Neuron (in vitro differentiated cells): ENCODE measurements around the gene ESRRG.

ENCODE experiments used
- H2AFZ ChIP-seq: one replicate; pipeline ENCODE4 v1.6.1; 2013; ENCODE audit warnings: low read depth, mild to moderate bottlenecking, inconsistent platforms, low read length, moderate library complexity
- H3K27me3 ChIP-seq: one replicate; pipeline ENCODE4 v1.6.1; 2013; ENCODE audit warnings: low read length; ENCODE audit not compliant: insufficient read depth
- H3K36me3 ChIP-seq: one replicate; pipeline ENCODE4 v1.6.1; 2013; ENCODE audit warnings: low read length; ENCODE audit not compliant: insufficient read depth
- H3K4me1 ChIP-seq: one replicate; pipeline ENCODE4 v1.6.1; 2013; ENCODE audit warnings: low read length; ENCODE audit not compliant: insufficient read depth
- H3K4me3 ChIP-seq: 2 replicates; pipeline ENCODE4 v1.5.1; 2013; ENCODE audit warnings: mild to moderate bottlenecking, low read length, moderate library complexity
- H3K9me3 ChIP-seq: one replicate; pipeline ENCODE4 v1.6.1; 2013; ENCODE audit warnings: low read length

The ESRRG gene

GRCh38 chr1:216483672-216484401 is 239.4 kb downstream of the ESRRG start:
- H3K36me3 ChIP-seq, result no peaks in the 10 kb centered on the region
- no peaks in the 10 kb centered on the region for H3K9me3 ChIP-seq
- H3K27me3 ChIP-seq, result no peaks in the 10 kb centered on the region
- H3K4me1 ChIP-seq, result no peaks in the 10 kb centered on the region
- H3K4me3 ChIP-seq, result no peak overlapping the region
- no peak overlapping the region for H2AFZ ChIP-seq

- H3K4me3 ChIP-seq, result no peak overlapping the region
- no peaks in the 10 kb centered on the region for H3K27me3 ChIP-seq
- no peak overlapping the region for H2AFZ ChIP-seq
- no peaks in the 10 kb centered on the region for H3K36me3 ChIP-seq
- no peaks in the 10 kb centered on the region for H3K9me3 ChIP-seq
- no peaks in the 10 kb centered on the region for H3K4me1 ChIP-seq
Measured at GRCh38 chr1:216482620-216483019, 240.6 kb downstream of the ESRRG start.

GRCh38 chr1:216478238-216478637 is 245.0 kb downstream of the ESRRG start:
- Histone ChIP-seq H3K4me3 (no peak overlapping the region), H3K4me1 (no peaks in the 10 kb centered on the region), H2AFZ (no peak overlapping the region), H3K9me3 (no peaks in the 10 kb centered on the region), H3K27me3 (no peaks in the 10 kb centered on the region), H3K36me3 (no peaks in the 10 kb centered on the region)

- H3K27me3 ChIP-seq, result no peaks in the 10 kb centered on the region
Measured at GRCh38 chr1:216476341-216476740, 246.9 kb downstream of the ESRRG start.

GRCh38 chr1:216475659-216476276 is 247.5 kb downstream of the ESRRG start:
- H3K4me3 ChIP-seq, result no peak overlapping the region
- H3K4me1 ChIP-seq, result no peaks in the 10 kb centered on the region
- H3K27me3 ChIP-seq, result no peaks in the 10 kb centered on the region
- H2AFZ ChIP-seq, result no peak overlapping the region
- no peaks in the 10 kb centered on the region for H3K36me3 ChIP-seq
- H3K9me3 ChIP-seq, result no peaks in the 10 kb centered on the region

More at GRCh38 chr1:216476341-216476740, 246.9 kb downstream of the ESRRG start:
- Histone ChIP-seq H3K4me1 (no peaks in the 10 kb centered on the region), H2AFZ (no peak overlapping the region), H3K9me3 (no peaks in the 10 kb centered on the region), H3K36me3 (no peaks in the 10 kb centered on the region), H3K4me3 (no peak overlapping the region)

- Histone ChIP-seq H3K4me1 (no peaks in the 10 kb centered on the region), H3K36me3 (no peaks in the 10 kb centered on the region), H2AFZ (no peak overlapping the region), H3K9me3 (no peaks in the 10 kb centered on the region), H3K27me3 (no peaks in the 10 kb centered on the region), H3K4me3 (no peak overlapping the region)
Measured at GRCh38 chr1:216466162-216466801, 256.9 kb downstream of the ESRRG start.

- H3K4me1 ChIP-seq, result no peaks in the 10 kb centered on the region
- H2AFZ ChIP-seq, result no peak overlapping the region
- no peak overlapping the region for H3K4me3 ChIP-seq
- no peaks in the 10 kb centered on the region for H3K36me3 ChIP-seq
- H3K27me3 ChIP-seq, result no peaks in the 10 kb centered on the region
- H3K9me3 ChIP-seq, result no peaks in the 10 kb centered on the region
Measured at GRCh38 chr1:216464489-216464888, 258.7 kb downstream of the ESRRG start.

GRCh38 chr1:216462066-216462775 is 261.0 kb downstream of the ESRRG start:
- H3K36me3 ChIP-seq, result no peaks in the 10 kb centered on the region
- no peaks in the 10 kb centered on the region for H3K27me3 ChIP-seq
- H3K4me3 ChIP-seq, result no peak overlapping the region
- no peaks in the 10 kb centered on the region for H3K9me3 ChIP-seq
- H3K4me1 ChIP-seq, result no peaks in the 10 kb centered on the region
- no peak overlapping the region for H2AFZ ChIP-seq

- Histone ChIP-seq H3K27me3 (no peaks in the 10 kb centered on the region), H3K36me3 (no peaks in the 10 kb centered on the region), H3K4me3 (no peak overlapping the region), H3K9me3 (no peaks in the 10 kb centered on the region), H2AFZ (no peak overlapping the region), H3K4me1 (no peaks in the 10 kb centered on the region)
Measured at GRCh38 chr1:216461466-216461865, 261.8 kb downstream of the ESRRG start.

GRCh38 chr1:216459651-216460207 is 263.5 kb downstream of the ESRRG start:
- H3K27me3 ChIP-seq, result no peaks in the 10 kb centered on the region
- H2AFZ ChIP-seq, result no peak overlapping the region
- no peaks in the 10 kb centered on the region for H3K4me1 ChIP-seq
- H3K9me3 ChIP-seq, result no peaks in the 10 kb centered on the region
- no peak overlapping the region for H3K4me3 ChIP-seq
- H3K36me3 ChIP-seq, result no peaks in the 10 kb centered on the region

- no peaks in the 10 kb centered on the region for H3K9me3 ChIP-seq
- no peaks in the 10 kb centered on the region for H3K36me3 ChIP-seq
- H3K4me1 ChIP-seq, result no peaks in the 10 kb centered on the region
- no peak overlapping the region for H2AFZ ChIP-seq
- no peak overlapping the region for H3K4me3 ChIP-seq
- no peaks in the 10 kb centered on the region for H3K27me3 ChIP-seq
Measured at GRCh38 chr1:216458812-216459211, 264.4 kb downstream of the ESRRG start.

- no peaks in the 10 kb centered on the region for H3K27me3 ChIP-seq
Measured at GRCh38 chr1:216457356-216457755, 265.9 kb downstream of the ESRRG start.

GRCh38 chr1:216456682-216457081 is 266.5 kb downstream of the ESRRG start:
- Histone ChIP-seq H3K9me3 (no peaks in the 10 kb centered on the region), H3K4me3 (no peak overlapping the region), H3K4me1 (no peaks in the 10 kb centered on the region), H2AFZ (no peak overlapping the region), H3K36me3 (no peaks in the 10 kb centered on the region), H3K27me3 (no peaks in the 10 kb centered on the region)

More at GRCh38 chr1:216457356-216457755, 265.9 kb downstream of the ESRRG start:
- Histone ChIP-seq H3K4me3 (no peak overlapping the region), H2AFZ (no peak overlapping the region), H3K4me1 (no peaks in the 10 kb centered on the region), H3K9me3 (no peaks in the 10 kb centered on the region), H3K36me3 (no peaks in the 10 kb centered on the region)
